HepG2 (cell line): ENCODE results near the gene CA14. TPM values are rescaled to one million over a fixed set of nuclear protein-coding genes. Genes with fewer than 3 reads are reported as not detected.
A peak's percentile ranks its signal among the peaks of the same experiment; 100 is the strongest.

Experiments used
- AKAP8 ChIP-seq: sonication (generic); formaldehyde crosslinking; IDR thresholded peaks from 2 replicates; pipeline ENCODE4 v1.5.1; 2020; ENCODE audit warnings: mild to moderate bottlenecking, missing genetic modification reagents
- ETV5 ChIP-seq: IDR thresholded peaks from 2 replicates; pipeline ENCODE4 v1.6.1; 2018; ENCODE audit warnings: missing biosample characterization, missing genetic modification reagents, inconsistent platforms, borderline replicate concordance
- FOXK1 ChIP-seq: sonication (generic); formaldehyde crosslinking; IDR thresholded peaks from 2 replicates; pipeline ENCODE4 v1.4.0; 2020; ENCODE audit warnings: low read depth, missing genetic modification reagents, borderline replicate concordance
- FOXO4 ChIP-seq: sonication (generic); formaldehyde crosslinking; conservative IDR thresholded peaks from 2 replicates; pipeline ENCODE4 v1.8.1; 2023; ENCODE audit warnings: missing genetic modification reagents
- KLF11 ChIP-seq: IDR thresholded peaks from 2 replicates; pipeline ENCODE4 v1.6.1; 2016; ENCODE audit warnings: missing compliant biosample characterization
- PREB ChIP-seq: sonication (generic); formaldehyde crosslinking; IDR thresholded peaks from 2 replicates; pipeline ENCODE4 v1.4.0; 2020; ENCODE audit warnings: missing genetic modification reagents
- SIX4 ChIP-seq: sonication (generic); formaldehyde crosslinking; IDR thresholded peaks from 2 replicates; pipeline ENCODE4 v1.4.0; 2020; ENCODE audit warnings: missing genetic modification reagents
- TFDP2 ChIP-seq: sonication (generic); formaldehyde crosslinking; IDR thresholded peaks from 2 replicates; pipeline ENCODE4 v1.4.0; 2020; ENCODE audit warnings: missing genetic modification reagents
- ZBTB25 ChIP-seq: IDR thresholded peaks from 2 replicates; pipeline ENCODE4 v1.6.1; 2018; ENCODE audit warnings: missing genetic modification reagents
- ZBTB33 ChIP-seq: sonication (generic); formaldehyde crosslinking; IDR thresholded peaks from 2 replicates; pipeline ENCODE4 v1.4.0; 2020; ENCODE audit warnings: missing genetic modification reagents
- ZGPAT ChIP-seq: IDR thresholded peaks from 2 replicates; pipeline ENCODE4 v1.6.1; 2016; ENCODE audit warnings: mild to moderate bottlenecking
- ZMAT5 ChIP-seq: sonication (generic); formaldehyde crosslinking; IDR thresholded peaks from 2 replicates; pipeline ENCODE4 v1.5.0; 2020; ENCODE audit warnings: mild to moderate bottlenecking, low read depth, missing genetic modification reagents, borderline replicate concordance
- ZMYM3 ChIP-seq: sonication (generic); formaldehyde crosslinking; IDR thresholded peaks from 2 replicates; pipeline ENCODE4 v1.5.1; 2020; ENCODE audit warnings: mild to moderate bottlenecking, missing genetic modification reagents
- ZNF362 ChIP-seq: sonication (generic); formaldehyde crosslinking; IDR thresholded peaks from 2 replicates; pipeline ENCODE4 v1.4.0; 2020; ENCODE audit warnings: missing genetic modification reagents, mild to moderate bottlenecking, borderline replicate concordance
- ZNF563 ChIP-seq: sonication (generic); formaldehyde crosslinking; IDR thresholded peaks from 2 replicates; pipeline ENCODE4 v1.8.0; 2022; ENCODE audit warnings: mild to moderate bottlenecking, moderate library complexity, missing genetic modification reagents
- ZNF790 ChIP-seq: sonication (generic); formaldehyde crosslinking; IDR thresholded peaks from 2 replicates; pipeline ENCODE4 v1.8.0; 2022; ENCODE audit warnings: missing genetic modification reagents, mild to moderate bottlenecking, borderline replicate concordance
- ZNF883 ChIP-seq: sonication (generic); formaldehyde crosslinking; IDR thresholded peaks from 2 replicates; pipeline ENCODE4 v1.5.1; 2020; ENCODE audit warnings: mild to moderate bottlenecking, missing genetic modification reagents; ENCODE audit errors: not compliant biosample characterization
- polyA plus RNA-seq, 8 experiments: library from polyadenylated mRNA; depleted of rRNA in 3 of 8; stranded (reverse) in 7 of 8; unstranded in 1 of 8; fragments of >200 nt; fragmentation: Illumina TruSeq in 4 of 8; extraction: Trizol in 4 of 8; gene quantifications; 2 replicates each; pipeline versions ENCODE4 v1.2.1 to v1.2.3, GENCODE V29; 2011 to 2016; ENCODE audit warnings: low read depth in 4 of 8, missing spikeins in 1 of 8, mixed read lengths in 1 of 8; ENCODE audit not compliant: insufficient read depth in 1 of 8
- total RNA-seq, 5 experiments: library from RNA; depleted of rRNA; stranded (reverse); fragments of >200 nt; fragmentation: Illumina TruSeq; extraction: Trizol; gene quantifications; 2 replicates each; pipeline ENCODE4 v1.2.3, GENCODE V29; 2016; ENCODE audit warnings: low read depth in 1 of 5

Gene CA14
- total and polyA plus RNA-seq, 2 of the 13 experiments (the other 11 are each of a cell fraction or from before 2014, with no cell fraction given): 2.4 to 8.5 TPM

- TF ChIP-seq ZBTB25 (CRISPR knock-in tag): peak; percentile 80; the same call in 1 of the 2 replicates
- 0 out of 2 replicates have a peak, but pooled peaks have one; percentile 59 for TF ChIP-seq ZNF563 (CRISPR knock-in tag)
- peak; percentile 88 for TF ChIP-seq KLF11 (CRISPR knock-in tag)
- TF ChIP-seq TFDP2 (CRISPR knock-in tag): peak; percentile 98
- no peak for TF ChIP-seq ZMAT5 (CRISPR knock-in tag)
- 0 out of 2 replicates have a peak, but pooled peaks have one; percentile 37 for TF ChIP-seq PREB
- TF ChIP-seq FOXO4 (CRISPR knock-in tag): no peak
- TF ChIP-seq ZNF362 (CRISPR knock-in tag): no peak
- TF ChIP-seq ZNF790 (CRISPR knock-in tag): peak; percentile 46; the same call in 1 of the 2 replicates
- TF ChIP-seq AKAP8 (CRISPR knock-in tag): no peak
- 0 out of 2 replicates have a peak, but pooled peaks have one; percentile 25 for TF ChIP-seq SIX4 (CRISPR knock-in tag)
- peak; percentile 35; the same call in 1 of the 2 replicates for TF ChIP-seq ETV5
- peak; percentile 51; the same call in 1 of the 2 replicates for TF ChIP-seq FOXK1 (CRISPR knock-in tag)
- peak; percentile 61 for TF ChIP-seq ZGPAT (CRISPR knock-in tag)
- peak; percentile 36; the same call in 1 of the 2 replicates for TF ChIP-seq ZBTB33 (CRISPR knock-in tag)
- TF ChIP-seq ZNF883 (CRISPR knock-in tag): peak; percentile 55
- TF ChIP-seq ZMYM3 (CRISPR knock-in tag): peak; percentile 45; the same call in 1 of the 2 replicates
These were observed 21.5 kb upstream of the CA14 start, which contains the start of gene ANP32E (continued) for GRCh38 chr1:150235852-150236613.
